Omental fat pad (tissue), 4 donors: ENCODE data around the gene NTNG1. TPM values are rescaled to one million over a fixed set of nuclear protein-coding genes. Genes with fewer than 3 reads are reported as not detected.

Source experiments
- ATAC-seq: fragments of 150-250 bp; one replicate; pipeline ENCODE4 v1.9.1; 2016; ENCODE audit warnings: mild to moderate bottlenecking, moderate library complexity; ENCODE audit not compliant: low FRiP score
- DNase-seq: peaks from one replicate; pipeline ENCODE4 v3.0.0-alpha.2; 2019; ENCODE audit warnings: low spot score
- total RNA-seq, 4 donors: library from RNA; depleted of rRNA; stranded (reverse); fragments of >200 nt; gene quantifications; one replicate each; pipeline ENCODE4 v1.1.0, GENCODE V29; 2016
- TF ChIP-seq, protein P1 (sequence below), 3 donors: fragments of 450-650 bp; IDR thresholded peaks; one replicate each; pipeline ENCODE4 v1.5.1; 2016 to 2017; ENCODE audit warnings: antibody characterized with exemption in 3 of 3, mild to moderate bottlenecking in 3 of 3, moderate library complexity in 2 of 3

The NTNG1 gene
- total RNA-seq, 4 donors from 2014 or later: 1.3 to 28.5 (median 6.6) TPM

DNA sequence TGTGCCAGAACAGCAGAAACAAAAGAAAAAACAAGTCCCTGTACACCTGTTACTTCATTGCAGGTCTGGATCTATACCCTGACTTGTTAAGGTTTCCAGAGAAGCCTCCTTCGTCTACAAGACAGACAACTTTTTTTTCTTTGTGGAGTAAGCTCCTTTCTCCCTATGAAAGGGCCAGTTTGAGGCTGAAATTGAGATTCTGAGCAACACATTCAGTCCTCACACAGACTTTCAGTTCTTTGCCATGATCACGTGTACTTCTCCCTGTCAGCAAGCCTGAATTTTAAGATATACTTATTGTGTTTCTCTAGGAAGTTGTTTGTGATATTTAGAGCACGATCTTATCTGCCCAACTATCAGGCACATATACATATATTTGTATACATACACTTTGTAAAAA lies 374.0 kb downstream of the NTNG1 start:
- TF ChIP-seq, protein P1, sequence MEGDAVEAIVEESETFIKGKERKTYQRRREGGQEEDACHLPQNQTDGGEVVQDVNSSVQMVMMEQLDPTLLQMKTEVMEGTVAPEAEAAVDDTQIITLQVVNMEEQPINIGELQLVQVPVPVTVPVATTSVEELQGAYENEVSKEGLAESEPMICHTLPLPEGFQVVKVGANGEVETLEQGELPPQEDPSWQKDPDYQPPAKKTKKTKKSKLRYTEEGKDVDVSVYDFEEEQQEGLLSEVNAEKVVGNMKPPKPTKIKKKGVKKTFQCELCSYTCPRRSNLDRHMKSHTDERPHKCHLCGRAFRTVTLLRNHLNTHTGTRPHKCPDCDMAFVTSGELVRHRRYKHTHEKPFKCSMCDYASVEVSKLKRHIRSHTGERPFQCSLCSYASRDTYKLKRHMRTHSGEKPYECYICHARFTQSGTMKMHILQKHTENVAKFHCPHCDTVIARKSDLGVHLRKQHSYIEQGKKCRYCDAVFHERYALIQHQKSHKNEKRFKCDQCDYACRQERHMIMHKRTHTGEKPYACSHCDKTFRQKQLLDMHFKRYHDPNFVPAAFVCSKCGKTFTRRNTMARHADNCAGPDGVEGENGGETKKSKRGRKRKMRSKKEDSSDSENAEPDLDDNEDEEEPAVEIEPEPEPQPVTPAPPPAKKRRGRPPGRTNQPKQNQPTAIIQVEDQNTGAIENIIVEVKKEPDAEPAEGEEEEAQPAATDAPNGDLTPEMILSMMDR (IDR thresholded peaks at IDR 0.05): no peak
- DNase-seq (no peak), ATAC-seq (no peak)

DNA sequence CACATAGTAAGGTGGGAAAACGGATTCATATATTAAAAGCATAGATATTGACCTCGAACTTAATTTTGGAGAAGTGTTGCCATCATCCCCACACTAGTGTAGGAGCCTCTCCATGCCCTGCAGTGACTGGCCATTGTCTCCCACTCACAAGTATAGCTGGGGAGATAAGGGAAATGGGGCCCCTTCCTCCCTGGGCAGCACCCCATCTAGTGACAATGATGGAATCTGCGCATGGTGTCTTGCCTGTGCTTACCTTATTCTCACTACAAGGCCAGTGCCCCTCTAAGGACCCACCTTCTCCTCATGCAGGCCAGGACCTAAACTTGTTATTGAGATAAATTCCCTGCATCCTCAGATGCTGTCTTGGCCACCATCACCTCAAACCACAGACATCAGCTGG lies 374.9 kb downstream of the NTNG1 start:
- TF ChIP-seq, protein P1 (IDR thresholded peaks at IDR 0.05): no peak
- no peak for ATAC-seq
- DNase-seq: no peak

DNA sequence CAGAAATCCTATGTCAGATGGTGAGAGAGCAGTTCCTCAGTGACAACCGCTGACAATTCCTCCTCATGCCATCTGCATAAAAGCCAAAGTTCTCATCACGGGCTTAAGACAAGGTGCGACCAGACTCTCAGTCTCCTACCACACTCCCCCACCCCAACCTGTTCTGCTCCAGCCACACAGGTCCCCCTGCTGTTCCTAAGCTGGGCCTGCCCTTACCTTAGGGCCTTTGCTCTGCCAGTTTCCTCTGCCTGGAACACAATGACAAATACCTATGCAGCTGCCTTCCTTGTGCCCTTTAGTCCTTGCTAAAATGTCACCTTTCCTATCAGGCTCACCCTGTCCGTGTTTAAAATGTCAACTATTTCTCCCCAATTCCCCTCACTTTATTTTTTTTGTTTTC lies 382.2 kb downstream of the NTNG1 start:
- DNase-seq: no peak
- no peak for ATAC-seq
- TF ChIP-seq, protein P1 (IDR thresholded peaks at IDR 0.05): no peak

DNA sequence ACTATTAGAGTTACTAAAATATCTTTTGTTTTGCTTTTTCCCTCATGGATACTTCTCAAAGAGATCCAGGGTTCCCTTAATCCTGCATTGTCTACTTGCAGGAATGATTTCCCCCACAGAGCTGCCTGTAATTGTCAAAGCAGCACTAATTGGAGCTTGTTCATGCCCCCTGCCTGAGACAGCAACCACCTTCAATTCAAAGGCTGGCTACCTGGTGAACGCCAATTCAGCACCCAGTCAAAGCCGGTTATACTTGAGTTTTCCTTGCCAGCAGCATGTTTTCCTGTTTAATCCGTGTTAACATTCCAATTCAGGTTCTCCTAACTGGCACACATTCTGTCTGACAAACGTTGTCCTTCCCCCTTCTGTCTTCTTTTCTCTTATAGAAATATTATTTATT lies 382.9 kb downstream of the NTNG1 start:
- TF ChIP-seq, protein P1 (IDR thresholded peaks at IDR 0.05): no peak
- DNase-seq (no peak), ATAC-seq (no peak)

DNA sequence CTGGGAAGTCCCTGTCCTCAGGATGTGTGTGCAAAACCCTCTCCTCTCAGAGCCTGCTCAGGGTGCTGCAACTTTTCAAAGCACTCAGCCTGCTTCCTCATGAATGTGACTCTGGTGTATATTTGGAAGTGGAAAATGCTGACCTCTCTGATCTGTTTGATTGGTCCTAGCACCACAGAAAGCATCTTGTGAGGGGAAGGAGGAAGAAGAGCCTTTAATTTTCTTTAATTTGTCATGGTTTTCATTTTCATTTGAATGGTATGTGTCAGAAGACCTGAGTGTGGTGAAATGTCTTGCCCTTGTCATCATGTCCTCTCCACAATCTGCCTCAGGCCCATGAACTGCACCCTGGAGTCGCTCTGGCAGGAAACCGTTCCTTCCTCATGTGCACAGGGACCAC lies 383.5 kb downstream of the NTNG1 start:
- no peak for DNase-seq
- TF ChIP-seq, protein P1 (IDR thresholded peaks at IDR 0.05): no peak
- no peak for ATAC-seq

DNA sequence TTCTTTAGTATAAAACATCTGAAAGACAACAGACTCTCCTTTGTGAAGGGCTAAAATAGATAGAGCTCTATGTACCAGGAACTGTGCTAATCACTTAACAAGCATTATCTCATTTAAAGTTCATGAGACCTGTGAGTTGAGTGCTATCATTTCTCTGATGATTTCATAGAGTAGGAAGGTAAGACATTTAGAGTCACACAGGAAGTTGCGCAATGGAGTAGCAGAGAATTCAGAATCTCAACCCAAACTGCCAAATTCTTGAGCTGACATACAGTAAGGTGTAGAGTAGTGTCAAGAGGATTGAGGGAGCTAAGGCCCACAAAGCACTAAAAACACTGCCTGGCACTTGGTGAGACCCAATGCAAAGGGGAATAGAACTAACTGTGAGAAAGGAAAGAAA lies 384.3 kb downstream of the NTNG1 start:
- no peak for DNase-seq
- ATAC-seq: no peak
- TF ChIP-seq, protein P1 (IDR thresholded peaks at IDR 0.05): no peak

DNA sequence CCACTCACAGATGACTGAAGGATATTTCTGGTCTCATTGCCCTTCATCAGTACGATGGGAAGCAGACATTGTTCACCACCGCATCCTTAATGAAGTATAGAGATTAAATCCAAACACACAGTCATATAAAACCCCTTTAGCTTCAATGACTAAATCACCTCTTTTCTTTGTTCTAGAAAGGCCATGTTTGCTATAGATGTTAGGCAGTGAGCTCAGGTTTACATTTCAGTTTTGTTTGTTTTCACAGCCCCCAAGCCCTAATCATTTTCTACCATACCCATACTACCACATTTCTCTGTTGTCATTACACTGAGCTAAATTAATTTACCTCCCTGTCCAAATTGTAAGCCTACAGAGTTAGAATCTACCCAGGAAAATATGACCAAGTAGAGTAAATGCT lies 385.1 kb downstream of the NTNG1 start:
- no peak for ATAC-seq
- TF ChIP-seq, protein P1 (IDR thresholded peaks at IDR 0.05): no peak
- no peak for DNase-seq
